B cell (primary cell): ENCODE results near the gene HERC2. TPM values are rescaled to one million over a fixed set of nuclear protein-coding genes. Genes with fewer than 3 reads are reported as not detected.

ENCODE experiments used
- ATAC-seq: fragments of 200-7000 bp; cut with Tn5 transposase; one replicate; pipeline ENCODE4 v1.10.0; 2021; ENCODE audit warnings: low read depth, mild to moderate bottlenecking, moderate number of reproducible peaks, moderate library complexity
- CTCF ChIA-PET: fragments of 350-600 bp; sonication (Branson Sonifier 250); formaldehyde crosslinking; loops from one replicate; lab custom pipeline; 2021; ENCODE audit warnings: antibody characterized with exemption, inconsistent platforms; lab: Charles Lee
- POLR2A ChIA-PET: fragments of 350-600 bp; sonication (Branson Sonifier 250); formaldehyde crosslinking; loops from one replicate; lab custom pipeline; 2021; ENCODE audit warnings: antibody characterized with exemption; lab: Charles Lee
- DNase-seq: peaks from one replicate; pipeline ENCODE4 v3.0.0; 2013
- H2AFZ ChIP-seq: 2 replicates; pipeline ENCODE4 v1.6.1; 2012; ENCODE audit warnings: mild to moderate bottlenecking, low read depth, low read length; ENCODE audit not compliant: insufficient read depth, poor library complexity, severe bottlenecking
- H3K27ac ChIP-seq, 2 donors: 1 replicate in 1 of 2; 2 replicates in 1 of 2; pipeline ENCODE4 v1.5.1; 2012 to 2013; ENCODE audit warnings: low read length in 2 of 2, mild to moderate bottlenecking in 2 of 2, moderate library complexity in 1 of 2
- H3K27me3 ChIP-seq, 4 experiments: fragments of 200-600 bp in 1 of 4; sonication (generic) in 1 of 4; replicated peaks in 1 of 4; 1 replicate in 2 of 4; 2 replicates in 2 of 4; pipeline versions ENCODE4 v1.6.1 to v1.7.0; 2013 to 2016; ENCODE audit warnings: low read length in 3 of 4, mild to moderate bottlenecking in 2 of 4, mixed read lengths in 1 of 4, moderate library complexity in 1 of 4; ENCODE audit not compliant: insufficient read depth in 4 of 4, control insufficient read depth in 3 of 4; ENCODE audit errors: control extremely low read depth in 1 of 4
- H3K36me3 ChIP-seq, 2 experiments: replicated peaks in 1 of 2; 1 replicate in 1 of 2; 2 replicates in 1 of 2; pipeline versions ENCODE4 v1.6.1 to v1.7.1; 2013; ENCODE audit warnings: low read length in 1 of 2; ENCODE audit not compliant: insufficient read depth in 2 of 2, control insufficient read depth in 1 of 2; ENCODE audit errors: control extremely low read depth in 1 of 2, extremely low read depth in 1 of 2
- H3K4me1 ChIP-seq, 2 donors: fragments of 200-600 bp in 1 of 2; sonication (generic) in 1 of 2; 1 replicate in 1 of 2; 2 replicates in 1 of 2; pipeline versions ENCODE4 v1.5.1 to v1.6.1; 2013 to 2017; ENCODE audit warnings: low read length in 2 of 2; ENCODE audit not compliant: control insufficient read depth in 2 of 2, insufficient read depth in 2 of 2
- H3K4me2 ChIP-seq: replicated peaks from 2 replicates; pipeline ENCODE3; 2012; ENCODE audit warnings: mild to moderate bottlenecking, low read depth, low read length; ENCODE audit not compliant: poor library complexity, severe bottlenecking
- H3K4me3 ChIP-seq, 5 experiments: fragments of 200-600 bp in 1 of 5; sonication (generic) in 1 of 5; 1 replicate in 3 of 5; 2 replicates in 2 of 5; pipeline versions ENCODE4 v1.5.1 to v1.7.0; 2011 to 2016; ENCODE audit warnings: low read length in 4 of 5, mild to moderate bottlenecking in 4 of 5, low read depth in 2 of 5, control low read depth in 1 of 5, moderate library complexity in 1 of 5; ENCODE audit not compliant: insufficient read depth in 1 of 5; ENCODE audit errors: control extremely low read depth in 1 of 5, extremely low read depth in 1 of 5
- H3K79me2 ChIP-seq: fragments of 200-600 bp; sonication (generic); one replicate; pipeline ENCODE4 v1.6.0; 2016; ENCODE audit warnings: low read length; ENCODE audit not compliant: control insufficient read depth, insufficient read depth
- H3K9ac ChIP-seq: fragments of 200-600 bp; sonication (generic); 2 replicates; pipeline ENCODE4 v1.6.1; 2017; ENCODE audit warnings: mild to moderate bottlenecking, low read length, moderate library complexity
- H3K9me3 ChIP-seq, 3 donors: one replicate each; pipeline versions ENCODE4 v1.6.1 to v1.7.1; 2013; ENCODE audit warnings: low read length in 2 of 3; ENCODE audit not compliant: control insufficient read depth in 2 of 3, insufficient read depth in 1 of 3; ENCODE audit errors: control extremely low read depth in 1 of 3
- H4K20me1 ChIP-seq: 2 replicates; pipeline ENCODE4 v1.6.0; 2012; ENCODE audit warnings: mild to moderate bottlenecking, low read length; ENCODE audit not compliant: insufficient read depth, control insufficient read depth, poor library complexity, severe bottlenecking
- H3K27ac Mint-ChIP-seq: one replicate; pipeline ENCODE4 v1.8.0; 2021; ENCODE audit warnings: mixed read lengths
- H3K27me3 Mint-ChIP-seq: one replicate; pipeline ENCODE4 v1.8.0; 2021; ENCODE audit warnings: mixed read lengths
- H3K4me1 Mint-ChIP-seq: one replicate; pipeline ENCODE4 v1.8.0; 2021; ENCODE audit warnings: mixed read lengths
- H3K4me3 Mint-ChIP-seq: one replicate; pipeline ENCODE4 v1.8.0; 2021; ENCODE audit warnings: mixed read lengths
- H3K9me3 Mint-ChIP-seq: one replicate; pipeline ENCODE4 v1.8.0; 2022; ENCODE audit warnings: mixed read lengths; ENCODE audit not compliant: insufficient read depth
- EZH2 ChIP-seq: IDR thresholded peaks from 2 replicates; pipeline ENCODE4 v1.6.1; 2012; ENCODE audit warnings: borderline replicate concordance, low read depth, mild to moderate bottlenecking, moderate library complexity, low read length; ENCODE audit not compliant: insufficient read depth, poor library complexity, severe bottlenecking
- WGBS: methylation state at CpG from one replicate; pipeline ENCODE4 v1.1.5; 2013; ENCODE audit warnings: missing lambda C conversion rate; ENCODE audit not compliant: insufficient coverage; 5-methylcytosine and 5-hydroxymethylcytosine counted together
- intact Hi-C: fragments of 100-400 bp; cut with micrococcal nuclease; formaldehyde crosslinking; loops from one replicate; pipeline ENCODE4 v1.10.0; 2022
- polyA plus RNA-seq: library from polyadenylated mRNA; depleted of rRNA; stranded (reverse); fragments of >200 nt; gene quantifications from 2 replicates; pipeline ENCODE4 v1.2.3, GENCODE V29; 2012
- total RNA-seq, 2 donors: library from RNA; stranded (reverse); fragments of 120-200 nt in 1 of 2; gene quantifications; 1 replicate in 1 of 2; 2 replicates in 1 of 2; pipeline versions ENCODE4 v1.2.3 to v1.2.4, GENCODE V29; 2013 to 2022
- TF ChIP-seq, protein P1 (sequence below): fragments of 200-600 bp; IDR thresholded peaks from one replicate; pipeline ENCODE4 v1.8.0; 2022; ENCODE audit warnings: antibody characterized with exemption, mild to moderate bottlenecking

Gene HERC2
- total and polyA plus RNA-seq, 2 donors (not counting 1 experiment from before 2014, with no cell fraction given): 31.0 to 52.7 TPM

GRCh38 chr15:28118083-28118482, 203.9 kb downstream of the HERC2 start:
- ChIA-PET POLR2A (no interaction called here), CTCF (interaction anchor here (2.7 kb wide), 1 partner anchor 8 kb away, joined by 13 read pairs; no protein-coding TSS in a partner anchor)
- Mint-ChIP-seq H3K9me3 (no peaks in the 10 kb centered on the region), H3K27me3 (no peaks in the 10 kb centered on the region), H3K27ac (no peak overlapping the region), H3K4me1 (no peaks in the 10 kb centered on the region), H3K4me3 (no peak overlapping the region)
- Histone ChIP-seq H2AFZ (no peak overlapping the region), H3K4me3 (no peak overlapping the region), H3K9ac (no peak overlapping the region), H3K27ac (no peak overlapping the region), H3K79me2 (no peaks in the 10 kb centered on the region), H3K9me3 (no peaks in the 10 kb centered on the region), H4K20me1 (no peaks in the 10 kb centered on the region), H3K27me3 (no peaks in the 10 kb centered on the region), H3K4me1 (no peaks in the 10 kb centered on the region), H3K4me2 (no peak overlapping the region), H3K36me3 (peaks cover 12 to 56% of the 10 kb centered on the region in 2 experiments)
- ATAC-seq (no peak), DNase-seq (no peak)
- WGBS: 98% methylated on average over 8 of the region's 11 CpGs
- intact Hi-C loops: no loop called here
- no peak for TF ChIP-seq EZH2

DNA sequence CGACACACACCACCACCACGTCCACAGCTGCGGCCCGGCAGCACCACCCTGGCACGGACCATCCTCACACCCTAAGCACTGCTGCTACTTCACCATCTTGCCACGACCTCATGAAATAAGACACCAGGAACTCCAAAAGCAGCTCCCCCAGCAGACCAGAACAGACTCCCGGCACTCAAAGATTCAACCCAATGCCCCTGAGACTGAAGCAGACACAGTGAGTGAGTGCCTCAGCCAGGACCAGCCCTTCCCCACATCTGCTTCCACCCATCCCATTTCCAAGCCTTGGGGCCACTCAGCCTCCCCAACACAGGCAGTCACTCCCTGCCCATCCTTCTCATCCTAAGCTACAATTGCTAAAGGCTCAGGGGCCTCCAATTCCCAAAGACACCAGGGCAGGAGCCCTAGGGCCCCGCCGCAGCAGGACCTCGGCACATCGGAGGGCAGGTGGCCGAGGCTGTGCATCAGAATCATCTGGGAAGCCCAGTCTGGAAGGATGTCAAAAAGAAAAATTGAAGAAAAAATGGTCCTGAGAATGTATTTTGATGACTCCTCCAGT, 204.5 kb downstream of the HERC2 start:
- POLR2A ChIA-PET: no interaction called here
- DNase-seq: no peak
- CTCF ChIA-PET: interaction anchor here (2.7 kb wide), 1 partner anchor 8 kb away, joined by 13 read pairs; no protein-coding TSS in a partner anchor
- Mint-ChIP-seq H3K9me3 (no peaks in the 10 kb centered on the region), H3K27me3 (no peaks in the 10 kb centered on the region), H3K4me1 (no peaks in the 10 kb centered on the region), H3K4me3 (no peak overlapping the region), H3K27ac (no peak overlapping the region)
- 96% methylated on average over 12 of the region's 12 CpGs for WGBS
- Histone ChIP-seq H3K9me3 (no peaks in the 10 kb centered on the region), H3K79me2 (no peaks in the 10 kb centered on the region), H3K4me3 (no peak overlapping the region), H3K4me2 (no peak overlapping the region), H3K36me3 (peaks cover 12 to 59% of the 10 kb centered on the region in 2 experiments), H3K4me1 (no peaks in the 10 kb centered on the region), H2AFZ (no peak overlapping the region), H3K27me3 (no peaks in the 10 kb centered on the region), H3K27ac (no peak overlapping the region), H4K20me1 (no peaks in the 10 kb centered on the region), H3K9ac (no peak overlapping the region)
- ATAC-seq: no peak
- intact Hi-C loops: no loop called here
- TF ChIP-seq EZH2: no peak
- TF ChIP-seq, protein P1, sequence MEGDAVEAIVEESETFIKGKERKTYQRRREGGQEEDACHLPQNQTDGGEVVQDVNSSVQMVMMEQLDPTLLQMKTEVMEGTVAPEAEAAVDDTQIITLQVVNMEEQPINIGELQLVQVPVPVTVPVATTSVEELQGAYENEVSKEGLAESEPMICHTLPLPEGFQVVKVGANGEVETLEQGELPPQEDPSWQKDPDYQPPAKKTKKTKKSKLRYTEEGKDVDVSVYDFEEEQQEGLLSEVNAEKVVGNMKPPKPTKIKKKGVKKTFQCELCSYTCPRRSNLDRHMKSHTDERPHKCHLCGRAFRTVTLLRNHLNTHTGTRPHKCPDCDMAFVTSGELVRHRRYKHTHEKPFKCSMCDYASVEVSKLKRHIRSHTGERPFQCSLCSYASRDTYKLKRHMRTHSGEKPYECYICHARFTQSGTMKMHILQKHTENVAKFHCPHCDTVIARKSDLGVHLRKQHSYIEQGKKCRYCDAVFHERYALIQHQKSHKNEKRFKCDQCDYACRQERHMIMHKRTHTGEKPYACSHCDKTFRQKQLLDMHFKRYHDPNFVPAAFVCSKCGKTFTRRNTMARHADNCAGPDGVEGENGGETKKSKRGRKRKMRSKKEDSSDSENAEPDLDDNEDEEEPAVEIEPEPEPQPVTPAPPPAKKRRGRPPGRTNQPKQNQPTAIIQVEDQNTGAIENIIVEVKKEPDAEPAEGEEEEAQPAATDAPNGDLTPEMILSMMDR: no peak
